Neuron (in vitro differentiated cells): ENCODE data around the gene FBRSL1.
"Not testable (repeated sequence)": the region's sequence is repeated elsewhere in the genome, so short reads cannot be mapped to it uniquely, and the experiment has no call there.

Experiments used
- H2AFZ ChIP-seq: one replicate; pipeline ENCODE4 v1.6.1; 2013; ENCODE audit warnings: low read depth, mild to moderate bottlenecking, inconsistent platforms, low read length, moderate library complexity
- H3K27me3 ChIP-seq: one replicate; pipeline ENCODE4 v1.6.1; 2013; ENCODE audit warnings: low read length; ENCODE audit not compliant: insufficient read depth
- H3K36me3 ChIP-seq: one replicate; pipeline ENCODE4 v1.6.1; 2013; ENCODE audit warnings: low read length; ENCODE audit not compliant: insufficient read depth
- H3K4me1 ChIP-seq: one replicate; pipeline ENCODE4 v1.6.1; 2013; ENCODE audit warnings: low read length; ENCODE audit not compliant: insufficient read depth
- H3K4me3 ChIP-seq: 2 replicates; pipeline ENCODE4 v1.5.1; 2013; ENCODE audit warnings: mild to moderate bottlenecking, low read length, moderate library complexity
- H3K9me3 ChIP-seq: one replicate; pipeline ENCODE4 v1.6.1; 2013; ENCODE audit warnings: low read length

FBRSL1 gene

DNA sequence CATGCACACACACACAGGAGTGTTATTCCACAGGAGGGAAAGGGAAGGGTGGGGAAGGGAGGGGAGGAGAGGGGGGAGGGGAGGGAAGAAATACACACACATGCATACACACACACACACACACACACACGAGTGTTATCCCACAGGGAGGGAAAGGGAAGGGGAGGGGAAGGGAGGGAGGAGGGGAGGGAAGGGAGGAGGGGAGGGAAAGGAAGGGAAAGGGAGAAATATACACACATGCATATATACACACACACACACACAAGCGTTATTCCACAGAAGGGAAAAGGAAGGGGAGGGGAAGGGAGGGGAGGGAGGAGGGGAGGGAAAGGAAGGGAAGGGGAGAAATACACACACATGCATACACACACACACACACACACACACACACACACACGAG lies 19.6 kb upstream of the FBRSL1 start:
- peaks cover 2% of the 10 kb centered on the region for H3K27me3 ChIP-seq
- H2AFZ ChIP-seq: no peak overlapping the region
- H3K4me1 ChIP-seq: no peaks in the 10 kb centered on the region
- H3K4me3 ChIP-seq: no peak overlapping the region
- peaks cover 5% of the 10 kb centered on the region for H3K9me3 ChIP-seq
- H3K36me3 ChIP-seq: no peaks in the 10 kb centered on the region

DNA sequence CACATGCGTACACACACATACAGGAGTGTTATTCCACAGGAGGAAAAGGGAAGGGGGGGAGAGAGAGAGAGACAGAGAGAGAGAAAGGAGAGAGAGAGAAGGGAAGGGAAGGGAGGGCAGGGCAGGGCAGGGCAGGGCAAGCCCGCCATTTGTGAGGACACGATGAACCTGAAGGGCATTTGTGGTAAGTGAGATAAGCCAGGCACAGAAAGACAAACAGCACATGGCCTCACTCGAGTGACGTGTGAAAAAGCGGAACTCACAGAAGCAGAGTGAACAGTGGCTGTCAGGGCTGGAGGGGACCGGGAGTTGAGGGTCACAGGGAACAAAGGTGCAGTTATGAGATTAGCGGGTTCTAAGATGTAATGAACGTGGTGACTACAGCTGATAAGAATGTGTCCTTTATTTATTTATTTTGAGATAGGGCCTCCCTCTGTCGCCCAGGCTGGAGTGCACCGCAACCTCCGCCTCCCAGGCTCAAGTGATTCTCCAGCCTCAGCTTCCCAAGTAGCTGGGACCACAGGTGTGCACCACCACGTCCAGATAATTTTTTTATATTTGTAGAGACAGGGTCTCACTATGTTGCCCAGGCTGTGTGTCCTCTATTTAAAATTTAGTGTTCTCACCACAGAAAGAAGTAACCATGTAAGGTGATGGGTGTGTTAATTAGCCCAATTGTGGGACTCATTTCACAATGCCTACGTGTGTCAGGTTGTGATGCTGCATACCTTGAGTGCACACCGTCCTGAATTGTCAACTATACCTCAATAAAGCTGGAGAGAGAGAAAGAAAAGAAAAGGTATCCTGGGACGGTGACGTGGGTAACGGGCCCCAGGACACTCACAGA lies 18.7 kb upstream of the FBRSL1 start:
- Histone ChIP-seq H3K9me3 (peaks cover 5% of the 10 kb centered on the region), H2AFZ (no peak overlapping the region), H3K27me3 (peaks cover 2% of the 10 kb centered on the region), H3K4me1 (no peaks in the 10 kb centered on the region), H3K36me3 (no peaks in the 10 kb centered on the region), H3K4me3 (no peak overlapping the region)

DNA sequence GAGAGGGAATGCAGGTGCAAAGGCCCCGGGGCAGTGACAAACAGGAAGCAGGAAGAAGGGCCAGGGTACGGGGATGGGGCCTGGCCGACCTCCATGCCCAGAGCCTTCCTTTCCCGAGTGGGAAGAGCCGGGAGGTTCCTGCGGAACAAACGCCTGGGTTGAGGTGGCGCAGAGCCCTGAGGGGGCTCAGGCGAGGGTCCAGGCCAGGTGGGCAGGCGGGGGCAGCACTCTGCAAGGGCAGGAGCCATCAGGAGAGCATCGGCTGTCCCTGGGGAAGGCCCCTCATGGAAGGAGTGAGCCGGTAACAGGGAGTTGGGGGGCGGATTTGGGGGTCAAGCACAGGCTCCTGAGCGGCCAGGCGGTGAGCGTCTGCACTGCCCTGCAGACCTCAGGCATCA lies 18.1 kb upstream of the FBRSL1 start:
- no peak overlapping the region for H3K4me3 ChIP-seq
- no peak overlapping the region for H2AFZ ChIP-seq
- H3K9me3 ChIP-seq: peaks cover 7% of the 10 kb centered on the region
- H3K36me3 ChIP-seq: no peaks in the 10 kb centered on the region
- H3K4me1 ChIP-seq: no peaks in the 10 kb centered on the region
- peaks cover 2% of the 10 kb centered on the region for H3K27me3 ChIP-seq

DNA sequence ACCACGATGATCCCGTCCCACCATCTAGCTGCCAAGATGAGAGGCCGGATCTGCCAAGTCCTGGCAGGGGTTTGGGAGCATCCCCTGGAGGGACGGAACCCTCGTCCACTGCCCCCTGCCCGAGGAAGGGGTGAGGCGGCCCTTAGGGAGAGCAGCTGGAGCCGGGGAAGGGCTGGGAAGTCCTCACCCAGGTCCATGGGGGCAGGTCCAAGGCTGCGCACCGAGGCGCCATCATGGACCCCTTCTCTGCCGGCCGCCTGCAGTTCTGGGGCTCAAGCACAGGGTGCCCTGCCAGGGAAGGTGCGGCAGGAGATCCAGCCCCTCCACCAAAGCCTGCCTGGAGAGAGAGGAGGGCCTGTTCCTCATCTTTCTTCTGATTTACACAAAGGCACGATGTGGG lies 17.6 kb upstream of the FBRSL1 start:
- peaks cover 8% of the 10 kb centered on the region for H3K9me3 ChIP-seq
- H3K4me3 ChIP-seq: no peak overlapping the region
- H2AFZ ChIP-seq: no peak overlapping the region
- peaks cover 2% of the 10 kb centered on the region for H3K27me3 ChIP-seq
- no peaks in the 10 kb centered on the region for H3K4me1 ChIP-seq
- no peaks in the 10 kb centered on the region for H3K36me3 ChIP-seq

DNA sequence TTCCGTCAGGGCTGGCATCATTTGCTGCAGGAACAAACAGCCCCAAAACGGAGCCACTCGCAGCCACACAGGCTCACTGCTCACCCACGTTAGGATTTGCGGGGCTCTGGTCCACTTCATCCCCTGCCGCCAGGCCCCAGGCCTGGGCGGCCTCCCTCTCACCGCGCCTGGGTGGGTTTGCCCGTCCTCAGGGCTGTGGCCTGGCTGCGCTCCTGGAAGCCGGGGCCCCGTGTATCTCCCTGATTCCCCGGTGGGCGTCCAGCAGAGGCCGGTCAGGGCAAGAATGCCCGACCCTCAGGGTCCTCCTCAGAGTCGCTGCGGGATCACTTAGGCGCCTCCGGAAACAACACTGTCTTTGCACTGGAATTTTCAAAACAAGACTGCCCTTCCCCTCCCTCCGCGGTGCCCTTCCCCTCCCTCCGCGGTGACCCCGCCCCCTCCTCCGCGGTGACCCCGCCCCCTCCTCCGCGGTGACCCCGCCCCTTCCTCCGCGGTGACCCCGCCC lies 15.7 kb upstream of the FBRSL1 start:
- H3K4me3 ChIP-seq: no peak overlapping the region

DNA sequence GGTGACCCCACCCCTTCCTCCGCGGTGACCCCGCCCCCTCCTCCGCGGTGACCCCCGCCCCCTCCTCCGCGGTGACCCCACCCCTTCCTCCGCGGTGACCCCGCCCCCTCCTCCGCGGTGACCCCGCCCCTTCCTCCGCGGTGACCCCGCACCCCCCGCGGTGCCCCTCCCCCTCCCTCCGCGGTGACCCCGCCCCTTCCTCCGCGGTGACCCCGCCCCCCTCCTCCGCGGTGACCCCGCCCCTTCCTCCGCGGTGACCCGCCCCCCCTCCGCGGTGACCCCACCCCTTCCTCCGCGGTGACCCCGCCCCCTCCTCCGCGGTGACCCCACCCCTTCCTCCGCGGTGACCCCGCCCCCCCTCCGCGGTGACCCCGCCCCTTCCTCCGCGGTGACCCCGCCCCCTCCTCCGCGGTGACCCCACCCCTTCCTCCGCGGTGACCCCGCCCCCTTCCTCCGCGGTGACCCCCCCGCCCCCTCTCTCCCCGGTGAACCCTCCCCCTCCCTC lies 15.1 kb upstream of the FBRSL1 start:
- not testable (repeated sequence) for H3K9me3 ChIP-seq, H2AFZ ChIP-seq, H3K4me3 ChIP-seq, H3K36me3 ChIP-seq, H3K27me3 ChIP-seq, H3K4me1 ChIP-seq

More for the DNA sequence above, 15.7 kb upstream of the FBRSL1 start:
- H3K36me3 ChIP-seq: no peaks in the 10 kb centered on the region
- H3K4me1 ChIP-seq: no peaks in the 10 kb centered on the region
- H3K27me3 ChIP-seq: peaks cover 3% of the 10 kb centered on the region
- no peak overlapping the region for H2AFZ ChIP-seq
- H3K9me3 ChIP-seq: peaks cover 8% of the 10 kb centered on the region

DNA sequence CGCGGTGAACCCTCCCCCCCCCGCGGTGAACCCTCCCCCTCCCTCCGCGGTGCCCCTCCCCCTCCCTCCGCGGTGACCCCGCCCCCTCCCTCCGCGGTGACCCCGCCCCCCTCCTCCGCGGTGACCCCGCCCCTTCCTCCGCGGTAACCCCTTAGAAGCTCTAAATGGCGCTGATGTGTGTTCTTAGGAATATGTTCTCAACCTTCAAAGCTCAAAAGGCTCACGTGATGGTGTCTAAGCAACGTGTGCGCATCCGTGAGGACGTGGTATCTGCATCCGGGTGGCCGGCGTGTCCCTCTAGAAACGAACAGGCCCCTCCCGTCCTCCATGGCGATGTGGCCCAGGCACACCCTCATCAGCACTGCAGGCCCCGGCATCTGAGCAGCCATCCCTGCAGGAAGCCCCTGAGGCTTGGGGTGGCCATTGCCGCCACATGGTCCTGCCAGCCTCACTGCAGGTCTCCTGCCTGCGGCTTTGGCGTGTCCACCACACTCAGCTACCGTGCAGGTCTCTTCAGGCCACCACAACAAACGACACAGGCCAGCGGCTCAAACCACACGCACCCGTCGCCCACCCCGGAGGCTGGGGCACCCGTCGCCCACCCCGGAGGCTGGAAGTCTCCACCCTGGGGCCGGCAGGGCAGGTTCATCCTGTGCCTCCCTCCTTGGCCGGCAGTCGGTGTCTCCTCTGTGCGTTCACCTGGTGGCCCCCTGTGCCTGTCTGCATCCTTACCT lies 14.5 kb upstream of the FBRSL1 start:
- Histone ChIP-seq H3K27me3 (peaks cover 7% of the 10 kb centered on the region), H3K36me3 (no peaks in the 10 kb centered on the region)

DNA sequence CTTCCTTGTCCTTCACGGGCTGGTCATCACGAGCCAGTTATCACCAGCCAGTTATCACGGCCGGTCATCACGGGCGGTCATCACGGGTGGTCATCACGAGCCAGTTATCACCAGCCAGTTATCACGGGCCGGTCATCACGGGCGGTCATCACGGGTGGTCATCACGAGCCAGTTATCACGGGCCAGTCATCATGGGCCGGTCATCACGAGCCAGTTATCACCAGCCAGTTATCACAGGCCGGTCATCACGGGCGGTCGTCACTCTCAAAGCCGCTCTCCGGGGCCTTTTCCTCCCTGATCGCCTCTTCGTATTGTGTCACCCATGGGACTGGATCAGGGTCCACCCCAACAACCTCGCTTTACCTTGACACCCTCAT lies 13.9 kb upstream of the FBRSL1 start:
- Histone ChIP-seq H2AFZ (no peak overlapping the region), H3K36me3 (no peaks in the 10 kb centered on the region), H3K9me3 (peaks cover 10% of the 10 kb centered on the region), H3K4me1 (no peaks in the 10 kb centered on the region), H3K4me3 (no peak overlapping the region), H3K27me3 (peaks cover 6% of the 10 kb centered on the region)

More for the DNA sequence above, 14.5 kb upstream of the FBRSL1 start:
- Histone ChIP-seq H3K4me1 (no peaks in the 10 kb centered on the region), H2AFZ (no peak overlapping the region), H3K9me3 (peaks cover 10% of the 10 kb centered on the region), H3K4me3 (no peak overlapping the region)

DNA sequence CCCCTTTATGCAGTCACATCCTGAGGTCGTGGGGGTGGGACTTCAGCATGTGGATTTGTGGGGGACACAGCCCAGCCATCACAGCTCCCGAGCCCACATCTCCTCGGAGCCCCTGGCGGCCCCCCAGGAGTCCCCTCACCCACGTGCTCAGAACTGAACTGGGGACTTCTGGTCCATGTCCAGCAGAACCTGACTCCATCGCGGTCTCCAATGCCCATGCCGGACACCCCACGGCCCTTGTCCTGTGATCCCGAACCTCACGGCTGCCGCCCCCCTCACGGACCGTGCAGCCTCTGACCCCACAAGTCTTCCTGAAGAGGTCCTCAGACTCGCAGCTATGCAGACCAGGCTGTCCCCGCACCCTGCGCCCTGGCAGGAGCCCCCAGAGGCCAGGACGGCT lies 13.5 kb upstream of the FBRSL1 start:
- no peaks in the 10 kb centered on the region for H3K4me1 ChIP-seq
- H3K36me3 ChIP-seq: no peaks in the 10 kb centered on the region
- no peak overlapping the region for H2AFZ ChIP-seq
- peaks cover 7% of the 10 kb centered on the region for H3K27me3 ChIP-seq
- no peak overlapping the region for H3K4me3 ChIP-seq
- peaks cover 10% of the 10 kb centered on the region for H3K9me3 ChIP-seq

DNA sequence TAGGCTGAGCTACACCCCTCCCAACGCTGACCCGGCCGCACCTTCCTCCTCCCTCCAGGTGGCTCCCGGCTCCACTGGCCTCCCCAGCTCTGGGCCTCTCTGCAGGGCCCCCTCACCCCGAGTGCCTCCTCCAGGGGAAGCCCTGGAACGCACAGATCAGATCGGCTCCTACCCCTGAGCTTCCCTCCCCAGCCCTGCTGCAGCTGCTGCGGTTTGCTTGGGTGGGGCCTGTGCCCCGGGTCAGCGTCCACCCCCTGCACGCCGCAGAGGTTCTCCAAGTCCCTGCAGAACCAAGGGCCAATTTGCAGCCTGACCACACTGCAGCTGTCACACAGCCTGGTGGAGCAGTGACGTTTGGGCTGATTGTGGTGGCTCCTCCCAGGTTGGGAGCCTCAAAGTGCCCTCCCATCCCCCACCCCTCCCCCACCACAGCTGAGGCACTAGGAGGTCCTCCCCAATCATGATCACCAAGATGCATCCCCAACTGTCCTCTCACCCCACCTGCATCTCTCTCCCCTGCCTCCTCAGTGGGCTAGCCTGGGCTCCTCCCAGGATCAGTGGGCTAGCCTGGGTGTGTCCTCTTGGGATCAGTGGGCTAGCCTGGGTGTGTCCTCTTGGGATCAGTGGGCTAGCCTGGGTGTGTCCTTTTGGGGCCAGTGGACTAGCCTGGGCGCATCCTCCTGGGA lies 12.8 kb upstream of the FBRSL1 start:
- H3K9me3 ChIP-seq: peaks cover 10% of the 10 kb centered on the region
- H3K36me3 ChIP-seq: no peaks in the 10 kb centered on the region
- no peak overlapping the region for H3K4me3 ChIP-seq
- peaks cover 14% of the 10 kb centered on the region for H3K27me3 ChIP-seq
- H3K4me1 ChIP-seq: no peaks in the 10 kb centered on the region
- H2AFZ ChIP-seq: no peak overlapping the region

DNA sequence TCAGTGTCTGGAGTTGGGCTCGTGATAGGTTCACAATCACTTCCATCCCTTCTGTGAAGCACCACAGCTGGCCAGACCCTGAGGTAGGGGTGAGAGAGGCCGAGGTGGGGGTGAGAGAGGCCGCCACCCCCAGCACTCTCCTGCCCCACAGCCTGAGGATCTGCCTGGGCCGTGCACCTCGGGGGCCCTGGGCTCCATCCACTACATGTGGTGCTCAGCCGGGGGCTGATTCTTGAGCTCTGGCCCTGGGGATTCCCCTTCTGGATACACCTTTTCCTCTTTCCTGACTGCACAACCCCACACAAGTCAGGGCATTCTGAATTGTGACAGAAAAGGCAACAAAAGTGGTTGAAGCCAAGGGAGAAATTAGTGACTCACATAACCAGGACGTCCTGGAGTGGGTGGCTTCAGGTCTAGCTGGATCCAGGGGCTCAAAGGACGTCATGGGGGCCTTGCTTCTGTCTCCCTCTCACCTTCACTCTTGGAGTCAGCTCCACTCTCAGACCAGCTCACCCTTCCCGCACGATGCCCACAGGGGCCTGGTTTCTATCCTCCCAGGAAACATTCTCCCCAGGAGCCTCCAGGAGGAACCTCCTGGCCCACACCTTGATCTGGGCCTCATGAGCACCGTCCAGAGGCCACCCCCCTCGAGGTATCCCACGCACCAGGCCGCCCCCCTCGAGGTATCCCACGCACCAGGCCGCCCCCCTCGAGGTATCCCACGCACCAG lies 12.1 kb upstream of the FBRSL1 start:
- Histone ChIP-seq H3K4me3 (no peak overlapping the region), H3K9me3 (peaks cover 7% of the 10 kb centered on the region), H3K36me3 (no peaks in the 10 kb centered on the region), H3K27me3 (peaks cover 18% of the 10 kb centered on the region), H3K4me1 (no peaks in the 10 kb centered on the region), H2AFZ (no peak overlapping the region)

DNA sequence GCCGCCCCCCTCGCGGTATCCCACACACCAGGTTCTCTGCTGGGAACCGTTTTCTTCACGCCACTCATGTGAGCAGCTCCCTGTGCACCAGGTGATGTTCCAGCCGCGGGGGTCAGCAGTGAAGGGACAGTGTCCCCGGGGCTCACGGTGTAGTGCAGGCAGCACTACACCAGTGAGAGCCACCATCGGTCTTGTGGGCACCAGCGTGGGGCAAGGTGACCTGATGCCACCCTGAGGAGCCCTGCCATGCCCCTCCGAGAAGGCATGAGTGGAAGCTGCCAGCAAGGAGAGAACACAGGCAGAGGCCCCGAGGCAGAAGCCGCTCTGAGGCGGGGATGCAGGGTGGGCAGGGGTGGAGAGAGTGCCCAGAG lies 11.5 kb upstream of the FBRSL1 start:
- Histone ChIP-seq H2AFZ (no peak overlapping the region), H3K27me3 (peaks cover 18% of the 10 kb centered on the region), H3K9me3 (peaks cover 7% of the 10 kb centered on the region), H3K4me1 (no peaks in the 10 kb centered on the region), H3K4me3 (no peak overlapping the region), H3K36me3 (no peaks in the 10 kb centered on the region)
